Measurements from ENCODE around the gene TRIM60. TPM values are rescaled to one million over a fixed set of nuclear protein-coding genes. Genes with fewer than 3 reads are reported as not detected.
A peak's percentile ranks its signal among the peaks of the same experiment; 100 is the strongest.
"Not testable (repeated sequence)": the region's sequence is repeated elsewhere in the genome, so short reads cannot be mapped to it uniquely, and the experiment has no call there.

TRIM60 gene
- total and polyA plus RNA-seq, 8 donors = not detected

DNA sequence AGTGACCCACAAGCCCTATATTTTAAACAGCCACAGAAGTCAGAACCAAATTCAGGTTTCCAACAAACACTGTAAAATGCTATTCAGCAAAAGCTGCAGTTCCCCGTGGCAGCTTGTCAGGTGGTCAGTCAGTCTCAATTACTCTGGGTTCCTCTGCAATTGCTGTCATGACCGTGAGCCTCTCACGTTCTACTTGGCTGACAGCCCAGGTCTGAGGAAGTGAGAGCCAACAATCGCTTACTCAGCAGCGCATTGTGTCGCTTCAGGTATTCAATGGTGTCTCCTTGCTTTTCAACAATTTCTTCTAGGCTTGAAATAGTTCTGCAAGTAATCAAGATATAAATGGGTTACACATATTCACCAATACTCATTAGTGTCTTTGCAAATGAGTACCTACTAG is 47.7 kb downstream of the TRIM60 start:
- peak; percentile 42 for ATAC-seq
- Histone ChIP-seq H3K27ac (no peak overlapping the region), H3K4me3 (no peak overlapping the region), H3K4me1 (no peaks in the 10 kb centered on the region), H3K36me3 (peaks cover 0 to 56% of the 10 kb centered on the region in 2 donors), H3K27me3 (no peaks in the 10 kb centered on the region), H3K9me3 (no peaks in the 10 kb centered on the region)
- DNase-seq = peak in 2 of 4 donors; percentile 25 to 36
- intact Hi-C loops (cut with DNase I) = no loop called here
- TF ChIP-seq, protein P1, sequence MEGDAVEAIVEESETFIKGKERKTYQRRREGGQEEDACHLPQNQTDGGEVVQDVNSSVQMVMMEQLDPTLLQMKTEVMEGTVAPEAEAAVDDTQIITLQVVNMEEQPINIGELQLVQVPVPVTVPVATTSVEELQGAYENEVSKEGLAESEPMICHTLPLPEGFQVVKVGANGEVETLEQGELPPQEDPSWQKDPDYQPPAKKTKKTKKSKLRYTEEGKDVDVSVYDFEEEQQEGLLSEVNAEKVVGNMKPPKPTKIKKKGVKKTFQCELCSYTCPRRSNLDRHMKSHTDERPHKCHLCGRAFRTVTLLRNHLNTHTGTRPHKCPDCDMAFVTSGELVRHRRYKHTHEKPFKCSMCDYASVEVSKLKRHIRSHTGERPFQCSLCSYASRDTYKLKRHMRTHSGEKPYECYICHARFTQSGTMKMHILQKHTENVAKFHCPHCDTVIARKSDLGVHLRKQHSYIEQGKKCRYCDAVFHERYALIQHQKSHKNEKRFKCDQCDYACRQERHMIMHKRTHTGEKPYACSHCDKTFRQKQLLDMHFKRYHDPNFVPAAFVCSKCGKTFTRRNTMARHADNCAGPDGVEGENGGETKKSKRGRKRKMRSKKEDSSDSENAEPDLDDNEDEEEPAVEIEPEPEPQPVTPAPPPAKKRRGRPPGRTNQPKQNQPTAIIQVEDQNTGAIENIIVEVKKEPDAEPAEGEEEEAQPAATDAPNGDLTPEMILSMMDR (IDR thresholded peaks at IDR 0.05) = no peak

DNA sequence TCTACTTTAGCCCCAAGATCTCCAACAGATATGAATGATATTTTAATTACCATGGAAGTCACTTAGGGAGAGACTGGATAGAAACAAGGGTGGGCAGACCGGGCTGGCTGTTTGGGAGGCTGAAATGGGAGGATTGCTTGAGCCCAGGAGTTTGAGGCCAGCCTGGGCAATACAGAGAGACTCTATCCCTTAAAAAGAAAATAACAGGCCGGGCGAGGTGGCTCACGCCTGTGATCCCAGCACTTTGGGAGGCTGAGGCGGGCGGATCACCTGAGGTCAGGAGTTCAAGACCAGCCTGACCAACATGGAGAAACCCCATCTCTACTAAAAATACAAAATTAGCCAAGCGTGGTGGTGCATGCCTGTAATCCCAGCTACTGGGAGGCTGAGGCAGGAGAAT is 53.0 kb downstream of the TRIM60 start:
- ATAC-seq; DNase-seq; intact Hi-C loops (cut with DNase I); H3K4me1 ChIP-seq; H3K9me3 ChIP-seq; H3K27ac ChIP-seq; H3K27me3 ChIP-seq; H3K4me3 ChIP-seq: not testable (repeated sequence)
- H3K36me3 ChIP-seq = peaks cover 0 to 66% of the 10 kb centered on the region in 2 donors

DNA sequence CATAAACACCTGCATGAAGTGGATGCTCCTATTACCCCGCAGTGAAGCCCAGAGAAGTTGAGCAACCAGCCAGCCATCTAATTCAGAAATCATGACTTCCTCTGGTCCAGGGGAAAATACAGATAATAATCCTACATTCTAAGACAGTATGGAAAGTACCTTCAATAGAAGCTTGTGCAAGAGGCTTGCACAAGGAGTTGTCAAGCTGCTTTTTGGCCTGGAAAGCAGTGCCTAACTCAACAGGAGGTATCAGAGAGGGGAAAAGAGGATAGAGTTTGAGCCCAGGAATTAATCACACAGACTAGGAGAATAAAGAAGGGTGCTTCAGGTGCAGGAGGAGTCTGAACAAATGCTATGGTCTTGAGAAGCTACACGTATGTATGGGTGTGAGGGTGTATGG is 54.1 kb downstream of the TRIM60 start:
- no peak for DNase-seq
- ATAC-seq = no peak
- peaks cover 0 to 71% of the 10 kb centered on the region in 2 donors for H3K36me3 ChIP-seq
- no peak overlapping the region for H3K4me3 ChIP-seq
- TF ChIP-seq, protein P1 (IDR thresholded peaks at IDR 0.05) = no peak
- H3K27ac ChIP-seq = no peak overlapping the region
- H3K9me3 ChIP-seq = no peaks in the 10 kb centered on the region
- no peaks in the 10 kb centered on the region for H3K27me3 ChIP-seq
- intact Hi-C loops (cut with DNase I) = no loop called here
- H3K4me1 ChIP-seq = no peaks in the 10 kb centered on the region

DNA sequence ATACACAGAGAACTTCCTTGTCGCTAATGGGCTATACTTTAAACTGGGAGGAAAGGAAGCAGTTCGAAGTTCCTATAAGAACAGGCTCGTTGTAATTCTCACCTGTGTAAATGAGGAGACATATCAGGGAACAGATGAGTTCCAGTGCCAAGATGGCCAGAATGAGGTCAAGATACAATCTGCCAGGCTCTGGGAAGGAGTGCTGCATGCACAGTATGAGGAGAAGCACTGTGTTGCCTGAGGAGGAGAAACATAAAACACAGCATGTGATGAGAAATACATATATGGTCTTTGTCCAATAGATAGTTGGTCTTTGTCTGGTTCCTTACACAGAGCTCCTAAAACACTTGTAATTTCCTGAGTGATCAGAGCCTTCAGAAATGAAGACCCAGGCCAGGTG is 56.6 kb downstream of the TRIM60 start:
- H3K36me3 ChIP-seq = peaks cover 0 to 76% of the 10 kb centered on the region in 2 donors
- no peak overlapping the region for H3K4me3 ChIP-seq
- no peaks in the 10 kb centered on the region for H3K27me3 ChIP-seq
- intact Hi-C loops (cut with DNase I) = no loop called here
- no peak for DNase-seq
- no peak overlapping the region for H3K27ac ChIP-seq
- H3K9me3 ChIP-seq = no peaks in the 10 kb centered on the region
- ATAC-seq = no peak
- TF ChIP-seq, protein P1 (IDR thresholded peaks at IDR 0.05) = no peak
- H3K4me1 ChIP-seq = no peaks in the 10 kb centered on the region

Other genes starting within 250 kb of the TRIM60 start
- gene APELA, start 154.8 kb upstream of the TRIM60 start, total RNA-seq = under 1 TPM; 0.18 to 0.44 TPM
- under 1 TPM in 5 of 6 donors, not detected in 1; 0.18 to 0.38 (median 0.28) TPM for gene APELA, start 154.8 kb upstream of the TRIM60 start, polyA plus RNA-seq (ENCODE audit: insufficient read length in 6 of 6)
- 1 to 10 TPM; 1.5 to 3.1 TPM for gene TRIM61, start 54.3 kb upstream of the TRIM60 start, total RNA-seq
- gene TRIM61, start 54.3 kb upstream of the TRIM60 start, polyA plus RNA-seq (ENCODE audit: insufficient read length in 6 of 6) = 1 to 10 TPM; 4.9 to 6.4 (median 5.5) TPM
- not detected for gene TRIM75, start 21.9 kb downstream of the TRIM60 start, total RNA-seq
- gene TRIM75, start 21.9 kb downstream of the TRIM60 start, polyA plus RNA-seq (ENCODE audit: insufficient read length in 6 of 6) = not detected
- gene TMEM192, start 80.9 kb downstream of the TRIM60 start, total RNA-seq = 10 to 100 TPM; 23.7 to 25.8 TPM
- gene TMEM192, start 80.9 kb downstream of the TRIM60 start, polyA plus RNA-seq (ENCODE audit: insufficient read length in 6 of 6) = 10 to 100 TPM; 16.8 to 19.8 (median 19.6) TPM
- 10 to 100 TPM; 32.9 to 53.4 TPM for gene KLHL2, start 175.6 kb downstream of the TRIM60 start, total RNA-seq
- 10 to 100 TPM; 16.2 to 22.2 (median 17.8) TPM for gene KLHL2, start 175.6 kb downstream of the TRIM60 start, polyA plus RNA-seq (ENCODE audit: insufficient read length in 6 of 6)